ENCODE data around the gene DNAH8. TPM values are rescaled to one million over a fixed set of nuclear protein-coding genes. Genes with fewer than 3 reads are reported as not detected.

DNAH8 gene
- polyA plus RNA-seq, 1 of the 3 experiments (the other 2 are of a cell fraction): not detected

GRCh38 chr6:39037082-39037508, 322.0 kb downstream of the DNAH8 start:
- Histone ChIP-seq H2AFZ (ENCODE audit: low read depth) (no peak overlapping the region), H3K27me3 (ENCODE audit: insufficient read depth) (no peaks in the 10 kb centered on the region), H3K9ac (no peak overlapping the region), H3K9me3 (no peaks in the 10 kb centered on the region), H3K79me2 (ENCODE audit: insufficient read depth) (no peaks in the 10 kb centered on the region), H3F3A (replicated peaks; ENCODE audit: insufficient read depth) (no peaks in the 10 kb centered on the region), H3K36me3 (replicated peaks in 1 of 2; ENCODE audit: control insufficient read depth in 1 of 2, insufficient read depth in 2 of 2, low read length in 1 of 2) (no peaks in the 10 kb centered on the region), H4K20me1 (ENCODE audit: insufficient read depth) (no peaks in the 10 kb centered on the region), H3K4me1 (ENCODE audit: control insufficient read depth in 1 of 2, insufficient read depth in 2 of 2, low read depth in 1 of 2, low read length in 1 of 2) (peaks cover 0 to 2% of the 10 kb centered on the region in 2 experiments; a peak in 1 of 4 replicates), H3K27ac (ENCODE audit: low read depth in 2 of 2, low read length in 1 of 2) (no peak overlapping the region), H3K4me2 (no peak overlapping the region), H3K4me3 (ENCODE audit: low read depth in 2 of 2, low read length in 1 of 2) (no peak overlapping the region), H3K9me2 (no peaks in the 10 kb centered on the region)
- CTCF ChIA-PET: interaction anchor here (1.0 to 1.3 kb wide), 3 partner anchors 19 to 165 kb away, joined by 3 to 4 read pairs (median 4); no protein-coding TSS in a partner anchor
- POLR2A ChIA-PET: interaction anchor here (0.9 kb wide), 1 partner anchor 8 kb away, joined by 3 read pairs; no protein-coding TSS in a partner anchor
- TF ChIP-seq IRF3 (IDR thresholded peaks at IDR 0.05; ENCODE audit: low read depth, low read length) (no peak), NRF1 (IDR thresholded peaks at IDR 0.05; ENCODE audit: low read depth, low read length) (no peak), TEAD4 (IDR thresholded peaks at IDR 0.05; ENCODE audit: borderline replicate concordance, insufficient read depth) (no peak), GABPA (IDR thresholded peaks at IDR 0.05; ENCODE audit: low read depth) (no peak), POLR2AphosphoS5 (IDR thresholded peaks at IDR 0.05; ENCODE audit: low read depth, low read length) (no peak), MXI1 (IDR thresholded peaks at IDR 0.05; ENCODE audit: low read depth, low read length) (no peak), SIN3A (IDR thresholded peaks at IDR 0.05; ENCODE audit: borderline replicate concordance, low read depth, low read length) (no peak), CHD2 (IDR thresholded peaks at IDR 0.05; ENCODE audit: low read length, partially characterized antibody) (no peak), MAX (IDR thresholded peaks at IDR 0.05; ENCODE audit: low read depth) (no peak), FOSL2 (IDR thresholded peaks at IDR 0.05; ENCODE audit: borderline replicate concordance, low read depth) (no peak), GATA2 (CRISPR knock-in tag; IDR thresholded peaks at IDR 0.05) (no peak), MEF2A (IDR thresholded peaks at IDR 0.05; ENCODE audit: borderline replicate concordance, low read depth) (no peak), USF1 (IDR thresholded peaks at IDR 0.05; ENCODE audit: borderline replicate concordance, low read depth) (no peak)
- DNase-seq: no peak
- WGBS (ENCODE audit: low lambda C conversion rate): 50% methylated on average over 4 of the region's 4 CpGs

- Histone ChIP-seq H3K9ac (no peak overlapping the region), H3K9me3 (no peaks in the 10 kb centered on the region), H3K9me2 (no peaks in the 10 kb centered on the region), H3K4me1 (ENCODE audit: control insufficient read depth in 1 of 2, insufficient read depth in 2 of 2, low read depth in 1 of 2, low read length in 1 of 2) (peaks cover 0 to 2% of the 10 kb centered on the region in 2 experiments; a peak in 1 of 4 replicates), H4K20me1 (ENCODE audit: insufficient read depth) (no peaks in the 10 kb centered on the region), H2AFZ (ENCODE audit: low read depth) (no peak overlapping the region), H3K79me2 (ENCODE audit: insufficient read depth) (no peaks in the 10 kb centered on the region), H3F3A (replicated peaks; ENCODE audit: insufficient read depth) (no peaks in the 10 kb centered on the region), H3K27me3 (ENCODE audit: insufficient read depth) (no peaks in the 10 kb centered on the region), H3K4me2 (no peak overlapping the region), H3K36me3 (replicated peaks in 1 of 2; ENCODE audit: control insufficient read depth in 1 of 2, insufficient read depth in 2 of 2, low read length in 1 of 2) (no peaks in the 10 kb centered on the region), H3K27ac (ENCODE audit: low read depth in 2 of 2, low read length in 1 of 2) (no peak overlapping the region), H3K4me3 (ENCODE audit: low read depth in 2 of 2, low read length in 1 of 2) (no peak overlapping the region)
- CTCF ChIA-PET: interaction anchor here (1.3 kb wide), 1 partner anchor 18 kb away, joined by 4 read pairs; no protein-coding TSS in a partner anchor
- WGBS (ENCODE audit: low lambda C conversion rate): 31% methylated on average over 2 of the region's 6 CpGs
- DNase-seq: no peak
- POLR2A ChIA-PET: no interaction called here
- TF ChIP-seq TCF12 (IDR thresholded peaks at IDR 0.05) (no peak), PBX3 (IDR thresholded peaks at IDR 0.05) (no peak), REST (IDR thresholded peaks at IDR 0.05; ENCODE audit: low read depth, low read length) (no peak), RCOR1 (IDR thresholded peaks at IDR 0.05; ENCODE audit: low read length) (no peak), RAD21 (IDR thresholded peaks at IDR 0.05; ENCODE audit: low read length) (no peak), POLR2AphosphoS5 (IDR thresholded peaks at IDR 0.05; ENCODE audit: low read depth, low read length) (no peak), TEAD4 (IDR thresholded peaks at IDR 0.05; ENCODE audit: borderline replicate concordance, insufficient read depth) (no peak), SMC3 (IDR thresholded peaks at IDR 0.05; ENCODE audit: low read depth, low read length) (no peak), RXRA (IDR thresholded peaks at IDR 0.05; ENCODE audit: borderline replicate concordance, low read depth) (no peak)
Observed at GRCh38 chr6:39037707-39038106, 322.6 kb downstream of the DNAH8 start.
